Stimulated activated CD4-positive, alpha-beta T cell treated with anti-CD3 and anti-CD28 coated beads, Interleukin-1b, Interleukin-23, amount 100 ng/mL, for 1 hour (primary cell): ENCODE results near the gene EPS8.

Source experiments
- DNase-seq, 2 donors: peaks; one replicate each; pipeline ENCODE4 v3.0.0-alpha.2; 2020; ENCODE audit warnings: low read depth in 2 of 2

Gene EPS8

DNA sequence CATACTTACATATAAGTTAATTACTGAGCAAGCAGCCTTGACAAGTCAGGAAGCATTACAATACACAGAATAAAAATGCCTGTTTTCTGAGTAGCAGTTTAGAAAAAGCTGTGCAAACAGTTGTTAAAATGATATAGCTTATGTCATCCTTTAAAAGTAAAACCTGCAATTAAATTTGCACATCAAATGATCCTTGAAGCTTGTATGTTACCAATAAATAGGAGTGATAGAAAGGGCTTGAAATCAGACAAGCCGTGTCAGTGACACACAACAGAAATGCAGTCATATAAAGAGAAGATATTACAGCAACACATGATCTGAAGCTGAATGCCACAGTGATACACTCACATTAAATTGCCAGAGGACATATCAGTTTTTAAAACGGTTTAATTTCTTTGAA lies 70.0 kb downstream of the EPS8 start:
- no peak for DNase-seq

DNA sequence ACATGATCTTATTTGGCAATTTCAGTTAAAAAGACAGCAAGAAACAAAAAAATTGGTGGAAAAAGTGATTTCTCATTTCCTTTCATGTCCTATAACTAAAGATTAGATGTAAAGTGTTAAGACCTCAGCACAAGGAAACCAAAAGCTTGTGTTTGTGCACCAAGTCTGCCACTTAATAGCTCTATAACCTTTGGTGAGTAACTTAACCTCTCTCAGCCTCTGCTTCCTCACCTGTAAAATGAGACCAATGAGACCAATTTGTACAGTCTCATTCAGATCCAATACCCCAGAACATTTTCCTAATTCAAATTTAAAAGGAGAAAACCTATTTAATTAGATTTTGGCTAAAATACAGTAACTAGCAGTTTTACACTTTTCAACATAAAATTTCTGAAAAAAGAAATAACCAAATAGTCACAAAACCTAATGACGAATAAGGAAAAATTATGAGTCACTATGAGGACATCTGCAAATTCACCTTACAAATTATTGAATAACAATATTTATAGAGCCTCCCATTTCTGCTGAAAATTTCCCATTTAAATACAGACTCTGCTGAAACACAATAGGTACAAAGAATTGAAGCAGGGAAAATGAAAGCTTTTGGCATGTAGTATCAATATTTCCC lies 71.1 kb downstream of the EPS8 start:
- no peak for DNase-seq

DNA sequence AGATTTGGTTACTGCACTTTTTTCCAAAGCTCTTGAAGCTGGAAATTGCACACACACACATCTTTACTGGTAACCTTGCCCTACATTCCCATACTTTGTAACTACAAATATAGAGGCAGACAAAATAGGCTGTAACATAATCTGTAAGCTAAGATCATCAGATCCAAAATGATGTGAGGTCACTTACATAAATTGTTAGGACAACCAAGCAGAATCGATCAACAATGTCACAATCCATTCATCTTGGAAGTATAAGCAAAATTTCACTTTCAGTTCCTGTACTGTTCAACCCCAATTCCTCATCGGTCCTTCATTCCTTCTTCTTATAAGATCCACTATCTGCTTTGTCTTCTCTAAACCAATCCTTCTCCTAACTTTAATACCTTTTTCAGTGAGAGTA lies 72.6 kb downstream of the EPS8 start:
- no peak for DNase-seq

DNA sequence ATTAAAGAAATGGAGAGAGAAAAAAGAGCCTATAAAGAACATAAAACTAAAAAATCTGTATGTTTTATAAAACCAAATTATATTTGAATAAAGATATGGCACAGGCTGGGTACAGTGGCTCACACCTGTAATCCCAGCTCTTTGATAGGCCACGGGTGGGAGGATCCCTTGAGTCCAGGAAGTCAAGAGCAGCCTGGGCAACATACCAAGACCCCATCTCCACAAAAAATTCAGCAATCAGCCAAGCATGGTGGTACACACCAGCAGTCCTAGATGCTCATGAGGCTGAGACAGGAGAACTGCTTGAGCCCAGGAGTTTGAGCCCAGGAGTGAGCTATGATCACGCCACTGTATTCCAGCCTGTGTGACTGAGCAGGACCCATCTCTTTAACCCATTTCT lies 74.9 kb downstream of the EPS8 start:
- DNase-seq = no peak

DNA sequence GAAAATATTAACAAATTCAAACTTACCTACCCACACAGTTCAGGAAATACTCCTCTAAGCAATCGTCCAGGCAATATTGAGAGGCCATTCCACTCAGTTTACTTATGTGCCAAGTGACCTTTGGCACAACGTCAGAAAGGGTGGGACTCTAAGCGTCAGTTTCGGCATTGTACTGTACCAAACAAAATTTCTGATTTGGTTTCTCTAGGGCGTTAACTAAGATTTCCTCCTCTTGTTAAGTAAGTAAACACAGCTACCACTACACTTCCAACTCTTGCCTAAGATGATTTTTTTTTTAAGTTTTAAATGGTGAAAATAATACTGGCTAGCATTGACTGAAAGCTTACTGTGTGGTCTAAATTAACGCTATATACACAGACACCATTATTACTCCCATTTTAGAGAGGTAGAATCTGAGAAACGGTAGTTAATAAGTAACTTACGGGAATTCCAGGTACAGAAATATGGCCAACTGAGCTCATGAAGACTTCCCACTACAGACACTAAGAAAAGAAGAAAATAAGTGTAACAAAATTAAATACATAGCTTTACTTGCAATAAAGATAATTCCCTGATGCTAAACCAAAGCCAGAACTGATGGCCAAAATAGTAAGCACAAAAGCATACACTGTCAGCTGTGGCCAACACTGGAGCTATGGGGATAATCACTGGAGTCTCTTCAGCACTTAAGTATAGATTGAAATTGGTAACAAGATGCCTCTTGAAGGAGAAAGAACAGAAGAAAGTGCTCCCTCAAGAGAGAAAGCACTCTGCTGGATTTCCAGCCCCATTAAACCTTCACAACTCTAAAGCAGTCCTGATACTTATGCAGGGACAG lies 76.1 kb downstream of the EPS8 start:
- DNase-seq = no peak

DNA sequence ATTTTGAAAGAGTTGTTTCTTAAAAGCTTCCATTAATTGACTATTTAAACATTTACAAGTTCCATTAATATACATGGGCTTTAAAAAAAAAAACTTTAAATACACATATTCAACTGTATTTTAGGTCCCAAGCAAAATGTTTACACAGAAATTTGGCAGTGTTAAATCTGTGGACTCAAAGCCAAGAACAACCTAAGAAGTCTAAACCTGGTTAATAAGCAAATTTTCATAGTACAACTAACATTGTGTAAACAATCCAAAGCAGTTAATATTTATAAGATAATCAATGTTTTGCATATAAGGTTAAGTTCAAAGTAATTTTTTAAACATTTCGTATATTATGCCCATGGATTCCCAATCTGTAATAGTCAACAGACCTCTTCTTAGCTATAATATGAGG lies 77.0 kb downstream of the EPS8 start:
- DNase-seq = no peak

DNA sequence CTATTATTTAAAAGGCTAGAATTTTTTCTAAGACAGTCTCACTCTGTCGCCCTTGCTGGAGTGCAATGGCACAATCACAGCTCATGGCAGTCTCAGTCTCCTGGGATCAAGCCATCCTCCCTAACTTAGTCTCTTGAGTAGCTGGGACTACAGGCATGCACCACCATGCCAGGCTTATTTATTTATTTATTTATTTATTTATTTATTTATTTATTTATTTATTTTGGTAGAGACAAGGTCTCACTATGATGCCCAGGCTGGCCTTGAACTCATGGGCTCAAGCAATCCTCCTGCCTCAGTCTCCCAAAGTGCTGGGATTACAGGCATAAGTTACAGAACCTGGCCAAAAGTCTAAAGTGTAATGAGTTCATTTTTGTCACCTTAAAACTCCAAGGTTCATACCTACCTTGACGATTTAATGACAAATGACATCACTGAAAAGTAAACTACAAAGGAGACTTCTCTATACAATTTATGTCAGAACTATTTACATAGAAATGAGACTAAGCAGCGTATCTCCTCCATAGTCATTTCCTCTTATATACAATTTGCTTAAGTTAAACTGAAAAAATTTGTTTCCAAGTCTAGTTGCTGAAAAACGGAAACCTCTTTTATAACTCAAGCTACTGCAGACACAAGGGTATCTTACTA lies 78.2 kb downstream of the EPS8 start:
- DNase-seq = no peak

DNA sequence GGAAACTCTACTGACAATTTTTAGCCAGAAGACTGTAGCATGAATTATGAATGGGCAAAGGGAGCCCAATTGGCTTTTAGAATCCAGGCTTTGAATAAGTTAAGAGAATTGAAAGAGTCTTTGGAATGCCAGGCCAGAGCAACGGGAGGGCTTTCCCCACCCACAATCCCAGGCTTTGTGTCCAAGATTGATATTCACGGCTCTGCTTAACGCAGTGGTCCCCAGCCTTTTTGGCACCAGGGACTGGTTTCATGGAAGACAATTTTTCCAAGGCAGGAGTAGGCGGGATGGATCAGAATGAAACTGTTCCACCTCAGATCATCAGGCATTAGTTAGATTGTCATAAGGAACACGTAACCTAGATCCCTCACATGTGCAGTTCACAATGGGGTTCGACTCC lies 79.6 kb downstream of the EPS8 start:
- DNase-seq = no peak

DNA sequence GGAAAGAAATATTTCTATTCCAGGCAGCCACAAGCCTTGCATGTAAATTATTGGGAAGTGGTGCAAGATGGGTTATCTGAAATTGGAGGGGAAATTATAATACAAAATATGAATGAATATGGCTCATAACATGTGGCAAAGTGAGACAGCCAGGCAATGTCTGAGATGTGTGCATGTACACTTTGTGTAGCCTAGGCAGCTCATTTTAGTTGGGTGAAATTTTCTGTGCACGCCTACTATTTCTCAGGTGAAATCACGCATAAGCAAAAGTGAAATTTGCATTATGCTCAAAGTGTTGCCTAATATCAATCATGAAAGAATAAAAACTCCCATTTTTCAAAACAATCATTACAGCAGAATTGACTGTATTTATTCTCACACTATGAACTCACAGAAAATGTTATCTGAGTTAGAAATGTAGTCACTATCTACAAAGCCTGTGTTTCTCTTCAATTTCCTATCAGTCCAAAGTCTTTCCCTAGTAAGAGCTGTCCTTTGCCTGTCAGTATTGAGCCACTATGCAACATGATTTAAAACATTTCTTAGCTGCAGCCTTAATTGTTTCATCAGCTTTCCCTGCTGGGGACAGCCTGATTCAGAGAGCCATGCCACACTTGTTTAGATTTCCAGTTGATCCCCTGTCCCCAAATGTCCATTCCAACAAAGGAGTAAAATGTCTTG lies 80.7 kb downstream of the EPS8 start:
- DNase-seq = no peak

DNA sequence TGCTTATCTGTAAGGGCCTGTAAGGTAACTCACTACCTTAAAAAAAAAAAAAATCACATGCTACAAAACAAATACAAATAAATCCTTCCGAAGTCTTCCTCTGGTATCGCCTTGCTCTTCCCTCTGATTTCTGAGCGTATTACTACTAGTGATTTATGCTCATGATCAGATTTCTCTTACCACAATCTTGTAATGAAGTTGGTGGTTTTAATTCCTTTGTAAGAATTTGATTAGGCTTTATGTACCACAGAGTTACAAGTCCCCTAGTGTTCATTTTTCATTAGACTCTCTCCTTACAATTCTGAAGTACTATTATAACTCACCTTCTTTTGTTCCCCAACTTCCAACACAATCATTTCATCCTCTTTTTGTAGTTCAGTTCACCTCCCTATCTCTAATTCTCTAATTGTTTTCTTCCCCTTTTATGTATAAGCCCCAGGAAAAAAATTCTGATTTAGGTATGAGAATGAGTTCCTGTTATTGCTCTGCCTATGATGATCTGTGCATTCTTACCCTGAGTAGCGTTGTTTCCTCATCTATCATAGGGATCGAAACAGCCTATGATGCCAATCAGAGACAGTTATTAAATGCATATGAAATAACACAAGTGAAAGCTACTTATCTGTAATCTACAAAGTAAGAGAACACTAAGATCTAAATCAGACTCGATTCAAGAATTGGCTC lies 81.5 kb downstream of the EPS8 start:
- no peak for DNase-seq

DNA sequence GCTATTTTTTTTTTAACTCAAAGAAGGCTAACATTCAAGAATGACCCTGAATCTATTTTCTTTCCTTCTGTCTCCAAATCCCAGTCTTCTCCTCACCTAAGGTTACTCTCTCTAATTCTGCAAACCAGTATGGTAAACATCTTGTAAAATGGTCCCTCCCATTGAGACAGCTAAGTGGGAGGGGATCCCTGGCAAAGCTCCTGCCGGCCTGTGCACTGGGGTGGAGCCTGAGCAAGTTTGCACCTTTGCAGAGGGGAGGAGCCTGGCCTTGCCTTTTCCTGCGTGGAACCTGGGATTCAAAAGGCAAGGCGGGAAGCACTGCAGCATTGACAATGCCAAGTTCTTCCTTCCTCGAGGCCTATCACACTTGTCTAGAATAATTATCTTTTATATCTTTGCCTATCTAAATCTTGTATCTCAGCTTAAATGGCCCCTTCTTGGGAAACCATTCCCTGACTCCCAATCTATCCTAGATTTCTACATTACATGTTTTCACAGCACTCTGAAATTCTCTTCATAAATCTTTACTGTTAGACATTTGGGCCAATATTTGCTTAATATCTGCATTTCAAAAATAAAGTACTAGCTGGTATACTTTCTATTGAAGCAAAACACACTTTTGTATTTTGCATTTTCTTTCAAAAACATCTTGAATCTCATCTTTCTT lies 83.0 kb downstream of the EPS8 start:
- no peak for DNase-seq

DNA sequence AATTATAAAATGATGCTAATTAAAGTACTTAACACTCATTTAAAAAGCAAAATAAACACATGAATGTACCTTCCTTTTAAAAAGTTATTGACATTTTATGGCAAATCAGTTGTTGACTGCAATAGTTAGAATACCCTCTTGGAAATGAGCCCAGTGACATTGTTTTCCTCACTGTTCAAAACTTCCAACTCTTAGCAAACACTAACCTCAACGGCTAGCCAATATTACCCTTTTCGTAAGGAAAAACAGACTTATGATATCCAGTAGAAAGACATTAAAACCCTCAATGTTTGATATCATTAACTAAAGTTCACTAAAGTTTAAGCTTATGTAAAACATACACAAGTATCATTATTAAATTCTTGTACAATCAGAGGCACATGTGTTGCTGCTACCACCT lies 83.6 kb downstream of the EPS8 start:
- DNase-seq = no peak

DNA sequence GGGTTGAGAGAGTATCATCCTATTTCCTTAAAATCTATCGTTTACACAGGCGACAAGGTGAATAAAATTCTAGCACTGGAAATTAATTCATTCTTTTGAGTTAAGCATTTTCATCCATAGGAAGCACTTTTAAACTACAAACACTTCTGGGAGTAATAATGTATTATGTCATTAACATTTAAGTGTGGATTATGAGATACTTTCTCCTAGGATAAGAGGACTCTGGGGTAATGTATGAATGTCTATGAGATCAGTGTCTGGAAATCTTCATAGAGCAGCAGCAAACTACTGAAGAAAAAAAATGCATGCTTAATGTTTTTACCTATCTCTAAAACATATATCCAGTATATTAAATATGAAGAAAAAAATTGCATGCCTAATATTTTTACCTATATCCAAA lies 86.9 kb downstream of the EPS8 start:
- DNase-seq = no peak

DNA sequence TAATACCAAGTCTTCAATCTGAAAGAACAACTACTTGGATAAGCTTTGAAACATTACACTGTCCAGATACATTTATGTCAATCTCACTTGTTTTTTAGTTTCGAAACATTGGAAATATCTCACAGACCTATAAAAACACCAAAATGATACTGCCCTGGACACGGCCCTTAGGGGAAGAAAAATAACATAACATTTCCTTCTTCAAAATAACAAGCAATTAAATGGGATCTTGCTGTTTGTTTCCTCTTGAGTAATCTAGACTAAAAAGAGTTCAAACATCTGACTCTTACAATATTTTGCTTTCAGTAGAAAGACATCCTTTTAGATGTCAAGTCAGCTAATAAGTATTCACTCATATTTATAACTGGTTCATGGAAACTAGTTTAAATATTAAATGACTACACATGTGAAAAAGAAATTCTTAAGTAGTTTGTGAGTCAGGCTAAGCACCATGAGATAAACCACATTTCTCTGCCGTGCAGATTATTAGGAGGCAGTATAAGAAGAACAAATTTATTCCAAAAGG lies 87.5 kb downstream of the EPS8 start:
- DNase-seq = no peak

DNA sequence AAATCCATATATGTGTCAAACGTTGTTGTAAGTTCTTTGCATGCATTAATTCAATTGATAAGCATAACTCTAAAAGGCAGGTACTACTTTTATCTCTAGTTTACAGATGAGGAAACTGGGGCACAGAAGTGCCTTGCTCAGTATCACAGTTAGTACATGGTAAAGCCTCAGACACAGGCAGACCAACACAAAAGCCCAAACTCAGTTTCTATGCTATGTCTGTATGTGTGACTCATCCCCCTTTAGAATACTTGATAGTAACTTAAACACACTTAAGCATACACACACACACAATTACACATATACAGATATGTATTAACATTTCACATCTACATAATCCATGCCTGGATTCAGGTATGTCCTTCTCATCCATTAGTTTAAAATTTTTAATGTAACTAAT lies 88.0 kb downstream of the EPS8 start:
- DNase-seq = no peak

DNA sequence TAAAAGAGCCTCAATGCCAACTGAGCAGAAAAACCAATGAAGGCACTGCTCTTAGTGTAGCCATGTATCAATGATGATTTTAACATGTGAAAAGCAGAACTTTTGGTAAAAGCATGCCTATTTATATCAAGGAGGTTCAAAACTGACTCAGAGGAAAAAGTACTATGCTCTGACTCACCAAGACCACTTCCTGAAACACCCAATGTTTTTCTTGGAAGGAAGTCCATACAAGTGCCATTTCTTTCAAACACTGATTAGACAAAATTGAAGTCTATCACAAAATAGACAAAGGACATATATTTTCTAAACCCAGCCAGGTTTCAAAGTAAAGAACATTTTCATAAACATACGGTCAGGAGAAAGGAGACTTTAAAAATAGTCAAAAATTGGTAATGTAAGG lies 88.6 kb downstream of the EPS8 start:
- DNase-seq = no peak

DNA sequence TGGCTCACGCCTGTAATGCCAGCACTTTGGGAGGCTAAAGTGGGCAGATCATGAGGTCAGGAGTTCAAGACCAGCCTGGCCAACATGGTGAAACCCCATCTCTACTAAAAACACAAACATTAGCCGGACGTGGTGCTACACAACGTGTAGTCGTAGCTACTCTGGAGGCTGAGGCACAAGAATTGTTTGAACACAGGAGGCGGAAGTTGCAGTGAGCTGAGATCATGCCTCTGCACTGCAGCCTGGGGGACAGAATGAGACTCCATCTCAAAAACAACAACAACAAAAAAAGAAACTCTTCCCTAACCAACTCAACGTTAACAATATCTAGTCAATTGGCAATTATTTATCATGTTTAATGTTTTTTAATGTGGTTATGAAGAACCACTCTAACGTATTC lies 89.3 kb downstream of the EPS8 start:
- no peak for DNase-seq

DNA sequence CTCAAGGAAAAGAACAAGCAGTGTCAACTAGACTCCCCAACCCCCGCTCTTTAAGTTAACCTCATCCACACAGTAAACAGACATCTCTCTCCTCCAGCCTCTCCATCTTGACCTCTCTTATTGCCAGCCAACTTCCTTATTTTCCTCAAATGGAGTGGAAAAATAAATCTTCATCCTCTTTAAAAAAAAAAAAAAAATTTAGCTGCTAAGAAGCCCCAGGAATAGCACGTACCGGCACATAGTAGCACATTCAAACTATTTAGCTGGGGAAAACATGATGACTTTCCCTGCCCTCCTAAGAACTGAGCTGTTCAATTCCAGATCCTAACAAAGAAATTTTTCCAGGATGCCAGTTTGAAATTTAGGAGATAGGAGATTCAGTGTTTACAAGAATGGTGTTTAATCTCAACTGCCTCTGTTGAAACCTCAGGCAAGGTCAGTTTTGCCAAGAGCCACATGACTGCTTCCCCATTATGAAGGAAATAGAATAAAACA lies 90.8 kb downstream of the EPS8 start:
- DNase-seq = no peak

DNA sequence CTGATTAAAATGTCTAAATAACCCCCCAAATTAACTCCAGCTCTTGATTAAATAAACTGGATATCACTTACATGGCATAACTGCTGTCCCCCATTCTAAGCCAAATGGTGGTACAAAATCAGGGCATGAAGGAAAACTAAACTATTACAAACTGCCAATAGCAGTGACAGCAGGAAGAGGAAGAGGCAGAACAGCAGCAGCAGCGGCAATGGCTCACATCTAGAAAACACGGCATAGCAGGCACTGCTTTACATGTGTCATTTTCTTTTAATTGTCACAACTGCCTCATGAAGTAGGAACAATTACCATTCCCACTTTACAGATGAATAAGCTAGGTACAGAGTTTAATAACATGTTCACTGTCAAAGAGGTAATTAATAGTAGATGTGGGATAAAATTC lies 92.0 kb downstream of the EPS8 start:
- no peak for DNase-seq

DNA sequence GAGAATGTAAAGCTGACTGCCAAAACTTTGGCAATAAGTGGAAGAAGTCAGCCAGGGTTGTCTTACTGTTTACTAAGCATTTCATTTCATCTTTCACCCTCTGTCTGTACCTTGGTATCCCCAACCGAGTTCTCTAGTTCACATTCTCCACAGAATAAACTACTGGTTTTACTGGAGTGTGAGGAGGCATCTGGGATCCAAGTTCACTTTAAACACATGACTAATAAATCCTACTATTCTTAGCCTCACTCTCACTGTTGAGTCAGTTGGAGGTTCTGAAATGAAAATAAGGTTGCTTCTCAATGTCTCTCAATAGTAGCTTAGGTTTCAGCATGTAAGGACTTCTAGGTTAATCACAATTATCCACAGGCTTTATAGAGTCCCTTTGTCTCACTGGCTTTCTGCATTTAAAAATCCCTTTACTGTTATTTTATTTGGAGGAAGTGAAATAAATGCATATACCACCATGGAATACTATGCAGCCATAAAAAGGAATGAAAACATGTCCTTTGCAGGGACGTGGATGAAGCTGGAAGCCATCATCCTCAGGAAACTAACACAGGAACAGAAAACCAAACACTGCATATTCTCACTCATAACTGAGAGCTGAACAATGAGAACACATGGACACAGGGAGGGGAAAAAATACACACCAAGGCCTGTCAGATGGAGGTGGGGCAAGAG lies 95.8 kb downstream of the EPS8 start:
- DNase-seq = no peak
